ENCODE data around the gene ATRIP.
"Not testable (repeated sequence)": the region's sequence is repeated elsewhere in the genome, so short reads cannot be mapped to it uniquely, and the experiment has no call there.

ATRIP gene

DNA sequence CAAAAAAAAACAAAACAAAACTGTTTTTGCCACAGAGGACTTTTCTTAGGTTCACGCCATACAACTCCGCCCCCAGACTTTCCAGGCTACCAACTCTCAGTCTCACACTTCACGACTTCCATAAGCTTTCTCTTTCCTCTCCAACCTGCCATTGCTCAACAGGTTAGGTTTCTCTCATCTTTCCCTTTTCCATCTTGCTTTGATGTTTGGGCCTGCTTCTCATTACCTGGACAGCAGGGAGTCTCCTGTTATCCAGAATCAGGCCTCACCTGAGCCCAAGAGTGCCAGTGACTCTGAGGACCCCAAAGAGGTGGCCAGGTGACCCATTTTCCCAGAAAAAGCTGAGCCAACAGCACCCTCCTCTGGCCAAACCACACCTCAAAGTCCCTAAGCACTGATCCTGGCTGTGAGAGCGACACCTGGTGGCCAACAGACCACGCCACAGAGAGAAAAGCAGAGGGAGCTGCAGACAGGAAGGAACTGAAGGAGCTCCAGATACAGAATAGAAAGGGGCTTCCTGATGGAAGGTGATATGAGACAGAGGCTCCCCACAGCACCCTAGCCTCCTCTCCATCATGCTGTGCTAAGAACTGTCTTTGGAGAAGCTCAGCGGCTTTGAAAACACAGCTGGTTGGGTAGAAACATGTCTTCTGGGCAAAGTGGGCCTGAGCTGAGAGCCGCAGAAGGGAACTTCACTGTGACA lies 10.6 kb upstream of the ATRIP start:
- Mint-ChIP-seq H3K9me3 (ENCODE audit: low read depth) (no peaks in the 10 kb centered on the region), H3K36me3 (no peaks in the 10 kb centered on the region), H3K4me1 (ENCODE audit: low read depth) (peaks cover 27% of the 10 kb centered on the region), H3K27me3 (no peaks in the 10 kb centered on the region), H3K27ac (no peak overlapping the region), H3K4me3 (no peak overlapping the region)

GRCh38 chr3:48436477-48436787 lies 10.1 kb upstream of the ATRIP start:
- H3K4me1 Mint-ChIP-seq (ENCODE audit: low read depth), result peaks cover 28% of the 10 kb centered on the region
- H3K27ac Mint-ChIP-seq, result no peak overlapping the region
- H3K27me3 Mint-ChIP-seq, result no peaks in the 10 kb centered on the region
- no peaks in the 10 kb centered on the region for H3K9me3 Mint-ChIP-seq (ENCODE audit: low read depth)
- H3K4me3 Mint-ChIP-seq, result no peak overlapping the region
- H3K36me3 Mint-ChIP-seq, result no peaks in the 10 kb centered on the region

GRCh38 chr3:48436855-48437254 lies 9.7 kb upstream of the ATRIP start:
- Mint-ChIP-seq H3K4me3 (no peak overlapping the region), H3K27me3 (no peaks in the 10 kb centered on the region), H3K4me1 (ENCODE audit: low read depth) (peaks cover 33% of the 10 kb centered on the region), H3K36me3 (no peaks in the 10 kb centered on the region), H3K9me3 (ENCODE audit: low read depth) (no peaks in the 10 kb centered on the region), H3K27ac (no peak overlapping the region)

DNA sequence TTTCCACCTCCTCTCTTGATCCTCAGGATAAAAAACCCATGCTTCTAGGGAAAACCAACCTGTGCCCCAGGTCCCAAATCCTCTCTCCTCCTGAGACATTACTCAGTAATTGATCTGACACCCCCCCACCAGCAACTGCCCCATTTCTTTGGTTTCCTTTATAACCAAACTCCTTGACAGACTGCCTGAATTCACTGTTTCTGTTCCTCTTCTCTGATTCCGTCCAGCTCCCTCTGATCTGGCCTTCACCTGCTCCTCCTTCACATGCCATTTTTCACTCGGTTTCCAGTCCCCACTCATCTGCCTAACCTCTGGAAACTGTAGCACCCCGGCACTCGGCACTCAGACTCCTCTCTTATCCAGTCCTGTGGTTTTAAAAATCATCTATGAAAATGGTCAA lies 8.7 kb upstream of the ATRIP start:
- no peaks in the 10 kb centered on the region for H3K27me3 Mint-ChIP-seq
- peaks cover 38% of the 10 kb centered on the region for H3K4me1 Mint-ChIP-seq (ENCODE audit: low read depth)
- H3K4me3 Mint-ChIP-seq, result no peak overlapping the region
- no peaks in the 10 kb centered on the region for H3K36me3 Mint-ChIP-seq
- no peaks in the 10 kb centered on the region for H3K9me3 Mint-ChIP-seq (ENCODE audit: low read depth)
- peak overlapping the region; percentile 1 for H3K27ac Mint-ChIP-seq

DNA sequence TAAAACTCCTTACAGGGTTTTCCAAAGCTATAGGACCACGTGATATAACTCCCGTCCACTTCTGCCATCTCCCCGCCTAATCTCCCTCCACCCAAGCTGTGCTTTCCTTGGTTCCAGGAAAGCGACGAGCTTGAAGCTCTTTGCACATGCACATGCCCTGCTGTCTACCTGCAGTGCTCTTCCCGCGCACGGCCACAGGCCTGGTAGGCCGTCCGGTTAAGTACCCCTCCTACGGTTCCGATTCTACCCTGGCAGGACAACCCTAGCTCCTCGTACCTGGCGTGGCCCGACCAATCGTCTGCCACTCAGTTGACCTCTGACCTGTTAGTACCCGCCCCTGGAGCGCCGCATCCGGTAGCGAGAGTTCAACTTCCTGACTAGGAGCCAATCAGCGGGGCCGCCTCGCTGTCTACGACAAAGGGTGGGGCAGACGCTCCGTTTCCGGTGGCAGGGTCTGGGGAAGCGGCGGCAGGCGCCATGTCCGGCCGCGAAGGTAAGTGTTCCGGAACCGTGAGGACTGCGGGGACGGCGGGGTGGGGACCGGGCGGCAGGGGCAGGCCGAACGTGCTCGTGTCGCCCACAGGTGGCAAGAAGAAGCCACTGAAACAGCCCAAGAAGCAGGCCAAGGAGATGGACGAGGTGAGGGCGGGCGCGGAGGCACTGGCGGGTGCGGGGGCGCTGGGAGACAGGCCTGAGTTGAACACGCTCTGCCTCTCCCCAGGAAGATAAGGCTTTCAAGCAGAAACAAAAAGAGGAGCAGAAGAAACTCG lies 6.5 kb upstream of the ATRIP start, which contains the start of the genes CCDC51 and TMA7:
TSS of gene CCDC51 (minus strand) at position 300 of the 770 bp plus-strand sequence. CDS start 4,991 bp downstream, outside the sequence.
TSS of gene TMA7 (plus strand) at position 438 of the 770 bp plus-strand sequence. CDS start at position 478, 40 bp downstream.
- no peaks in the 10 kb centered on the region for H3K9me3 Mint-ChIP-seq (ENCODE audit: low read depth)
- no peaks in the 10 kb centered on the region for H3K27me3 Mint-ChIP-seq
- peak within 1 kb of the TSS; percentile 98 for H3K27ac Mint-ChIP-seq
- peaks cover 39% of the 10 kb centered on the region for H3K4me1 Mint-ChIP-seq (ENCODE audit: low read depth)
- H3K36me3 Mint-ChIP-seq, result no peaks in the 10 kb centered on the region
- H3K4me3 Mint-ChIP-seq, result peak within 1 kb of the TSS; percentile 98

GRCh38 chr3:48440590-48440958 lies 6.0 kb upstream of the ATRIP start:
- Mint-ChIP-seq H3K4me3 (peak overlapping the region; percentile 98), H3K4me1 (ENCODE audit: low read depth) (peaks cover 39% of the 10 kb centered on the region), H3K9me3 (ENCODE audit: low read depth) (no peaks in the 10 kb centered on the region), H3K27me3 (no peaks in the 10 kb centered on the region), H3K36me3 (no peaks in the 10 kb centered on the region), H3K27ac (peak overlapping the region; percentile 98)

GRCh38 chr3:48441940-48442339 lies 4.6 kb upstream of the ATRIP start:
- Mint-ChIP-seq H3K27me3 (no peaks in the 10 kb centered on the region), H3K27ac (peak overlapping the region; percentile 72), H3K36me3 (no peaks in the 10 kb centered on the region), H3K9me3 (ENCODE audit: low read depth) (no peaks in the 10 kb centered on the region), H3K4me1 (ENCODE audit: low read depth) (peaks cover 48% of the 10 kb centered on the region), H3K4me3 (peak overlapping the region; percentile 98)

DNA sequence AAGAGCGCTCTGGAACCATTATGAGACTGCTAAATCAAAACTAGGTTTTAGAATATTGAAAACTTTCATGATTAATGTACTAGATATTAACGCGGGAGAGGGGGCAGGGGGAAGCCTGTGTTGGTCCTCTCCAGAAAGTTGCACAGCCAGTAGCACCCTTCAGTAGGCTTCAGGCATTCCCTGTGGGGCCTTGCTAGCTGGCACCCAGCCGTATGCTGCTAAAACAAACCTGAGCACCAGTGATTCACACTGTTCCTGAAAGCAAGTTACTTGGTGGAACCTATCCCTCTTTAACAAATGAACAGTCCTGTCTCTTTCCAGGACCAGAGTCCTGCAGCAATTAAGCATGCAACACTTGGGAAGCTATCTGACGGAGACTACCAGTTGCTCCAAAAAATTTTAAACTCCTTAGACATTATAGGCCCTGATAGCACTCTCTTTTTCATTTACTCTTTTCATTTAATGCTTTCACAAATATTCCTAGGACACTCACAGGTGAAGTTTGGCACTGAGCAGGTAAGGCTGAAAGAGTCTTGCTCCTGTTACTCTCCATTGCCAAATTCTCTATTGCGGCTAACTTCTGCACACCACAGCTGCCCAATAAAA lies 1.2 kb upstream of the ATRIP start:
- no peaks in the 10 kb centered on the region for H3K27me3 Mint-ChIP-seq
- H3K4me3 Mint-ChIP-seq, result peak overlapping the region; percentile 94
- H3K4me1 Mint-ChIP-seq (ENCODE audit: low read depth), result peaks cover 48% of the 10 kb centered on the region
- H3K27ac Mint-ChIP-seq, result peak overlapping the region; percentile 91
- no peaks in the 10 kb centered on the region for H3K9me3 Mint-ChIP-seq (ENCODE audit: low read depth)
- peaks cover 6% of the 10 kb centered on the region for H3K36me3 Mint-ChIP-seq

GRCh38 chr3:48446043-48446424 lies 503 bp upstream of the ATRIP start:
- Mint-ChIP-seq H3K9me3 (ENCODE audit: low read depth) (no peaks in the 10 kb centered on the region), H3K27ac (peak overlapping the region; percentile 91), H3K4me1 (ENCODE audit: low read depth) (peaks cover 45% of the 10 kb centered on the region), H3K36me3 (peaks cover 6% of the 10 kb centered on the region), H3K27me3 (no peaks in the 10 kb centered on the region), H3K4me3 (peak overlapping the region; percentile 94)

DNA sequence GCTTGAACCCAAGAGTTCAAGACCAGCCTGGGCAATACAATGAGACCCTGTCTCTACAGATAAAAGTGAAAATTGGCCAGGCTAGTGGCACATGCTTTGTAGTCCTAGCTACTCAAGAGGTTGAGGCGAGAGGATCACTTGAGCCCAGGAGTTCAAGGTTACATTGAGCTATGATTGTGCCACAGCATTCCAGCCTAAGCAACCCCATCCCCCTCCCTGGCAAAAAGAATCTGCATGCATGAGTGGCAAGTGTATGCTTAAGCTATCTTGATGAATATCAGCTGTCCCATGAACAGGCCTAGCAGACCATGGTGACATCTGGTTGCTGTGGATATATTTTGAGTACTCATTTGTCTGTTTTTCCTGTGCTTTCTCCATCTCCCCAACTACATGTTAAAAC lies 4.7 kb downstream of the ATRIP start:
- no peak overlapping the region for H3K4me3 Mint-ChIP-seq
- H3K36me3 Mint-ChIP-seq, result peaks cover 9% of the 10 kb centered on the region
- no peaks in the 10 kb centered on the region for H3K27me3 Mint-ChIP-seq
- H3K4me1 Mint-ChIP-seq (ENCODE audit: low read depth), result peaks cover 19% of the 10 kb centered on the region
- H3K9me3 Mint-ChIP-seq (ENCODE audit: low read depth), result no peaks in the 10 kb centered on the region
- no peak overlapping the region for H3K27ac Mint-ChIP-seq

DNA sequence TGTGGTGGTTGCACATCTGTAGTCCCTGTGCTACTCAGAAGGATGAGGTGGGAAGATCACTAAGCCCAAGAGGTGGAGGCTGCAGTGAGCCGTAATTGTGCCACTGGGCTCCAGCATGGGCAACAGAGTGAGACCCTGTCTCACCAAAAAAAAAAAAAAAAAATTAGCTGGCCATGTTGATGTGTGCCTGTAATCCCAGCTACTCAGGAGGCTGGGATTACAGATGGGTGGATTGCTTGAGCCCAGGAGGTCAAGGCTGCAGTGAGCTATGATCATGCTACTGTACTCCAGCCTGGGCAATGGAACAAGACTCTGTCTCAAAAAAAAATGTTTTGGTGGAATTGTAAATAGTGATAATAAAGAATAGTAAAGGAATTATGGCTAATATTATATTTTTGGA lies 9.9 kb downstream of the ATRIP start:
- Mint-ChIP-seq H3K9me3 (ENCODE audit: low read depth) (no peaks in the 10 kb centered on the region), H3K4me3 (no peak overlapping the region), H3K27me3 (no peaks in the 10 kb centered on the region), H3K4me1 (ENCODE audit: low read depth) (peaks cover 5% of the 10 kb centered on the region), H3K27ac (no peak overlapping the region), H3K36me3 (peaks cover 2% of the 10 kb centered on the region)

GRCh38 chr3:48459331-48459730 lies 12.8 kb downstream of the ATRIP start:
- Mint-ChIP-seq H3K9me3 (ENCODE audit: low read depth) (no peaks in the 10 kb centered on the region), H3K36me3 (peaks cover 2% of the 10 kb centered on the region), H3K4me1 (ENCODE audit: low read depth) (peaks cover 5% of the 10 kb centered on the region), H3K4me3 (no peak overlapping the region), H3K27me3 (no peaks in the 10 kb centered on the region), H3K27ac (no peak overlapping the region)

GRCh38 chr3:48459773-48460516 lies 13.4 kb downstream of the ATRIP start:
- Mint-ChIP-seq H3K27ac (no peak overlapping the region), H3K4me3 (no peak overlapping the region), H3K27me3 (no peaks in the 10 kb centered on the region), H3K4me1 (ENCODE audit: low read depth) (peaks cover 5% of the 10 kb centered on the region), H3K9me3 (ENCODE audit: low read depth) (no peaks in the 10 kb centered on the region), H3K36me3 (peaks cover 2% of the 10 kb centered on the region)

- H3K27ac Mint-ChIP-seq, result peak overlapping the region; percentile 28
- H3K27me3 Mint-ChIP-seq, result no peaks in the 10 kb centered on the region
- H3K9me3 Mint-ChIP-seq (ENCODE audit: low read depth), result no peaks in the 10 kb centered on the region
- H3K36me3 Mint-ChIP-seq, result no peaks in the 10 kb centered on the region
- no peak overlapping the region for H3K4me3 Mint-ChIP-seq
- peaks cover 9% of the 10 kb centered on the region for H3K4me1 Mint-ChIP-seq (ENCODE audit: low read depth)
These were observed 14.0 kb downstream of the ATRIP start for GRCh38 chr3:48460517-48460902.

- H3K27ac Mint-ChIP-seq; H3K4me3 Mint-ChIP-seq; H3K36me3 Mint-ChIP-seq; H3K9me3 Mint-ChIP-seq (ENCODE audit: low read depth); H3K27me3 Mint-ChIP-seq: not testable (repeated sequence)
- peaks cover 15% of the 10 kb centered on the region for H3K4me1 Mint-ChIP-seq (ENCODE audit: low read depth)
These were observed 15.2 kb downstream of the ATRIP start for GRCh38 chr3:48461767-48462166.

Data from activated naive CD8-positive, alpha-beta T cell (primary cell).